ENCODE data around the gene NLGN4Y.

NLGN4Y gene

GRCh38 chrY:14825728-14826127 lies 301.4 kb downstream of the NLGN4Y start:
- TF ChIP-seq, protein P1, sequence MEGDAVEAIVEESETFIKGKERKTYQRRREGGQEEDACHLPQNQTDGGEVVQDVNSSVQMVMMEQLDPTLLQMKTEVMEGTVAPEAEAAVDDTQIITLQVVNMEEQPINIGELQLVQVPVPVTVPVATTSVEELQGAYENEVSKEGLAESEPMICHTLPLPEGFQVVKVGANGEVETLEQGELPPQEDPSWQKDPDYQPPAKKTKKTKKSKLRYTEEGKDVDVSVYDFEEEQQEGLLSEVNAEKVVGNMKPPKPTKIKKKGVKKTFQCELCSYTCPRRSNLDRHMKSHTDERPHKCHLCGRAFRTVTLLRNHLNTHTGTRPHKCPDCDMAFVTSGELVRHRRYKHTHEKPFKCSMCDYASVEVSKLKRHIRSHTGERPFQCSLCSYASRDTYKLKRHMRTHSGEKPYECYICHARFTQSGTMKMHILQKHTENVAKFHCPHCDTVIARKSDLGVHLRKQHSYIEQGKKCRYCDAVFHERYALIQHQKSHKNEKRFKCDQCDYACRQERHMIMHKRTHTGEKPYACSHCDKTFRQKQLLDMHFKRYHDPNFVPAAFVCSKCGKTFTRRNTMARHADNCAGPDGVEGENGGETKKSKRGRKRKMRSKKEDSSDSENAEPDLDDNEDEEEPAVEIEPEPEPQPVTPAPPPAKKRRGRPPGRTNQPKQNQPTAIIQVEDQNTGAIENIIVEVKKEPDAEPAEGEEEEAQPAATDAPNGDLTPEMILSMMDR (IDR thresholded peaks at IDR 0.05; ENCODE audit: low read depth, low read length), result no peak
- no peak for DNase-seq

GRCh38 chrY:14828531-14828930 lies 304.2 kb downstream of the NLGN4Y start:
- H3K9me3 ChIP-seq, result no peaks in the 10 kb centered on the region
- H3K27me3 ChIP-seq, result no peaks in the 10 kb centered on the region
- H3K4me3 ChIP-seq (ENCODE audit: low read depth, low read length), result no peak overlapping the region
- DNase-seq, result no peak
- TF ChIP-seq, protein P1 (IDR thresholded peaks at IDR 0.05; ENCODE audit: low read depth, low read length), result no peak
- no peaks in the 10 kb centered on the region for H3K36me3 ChIP-seq
- H3K4me1 ChIP-seq, result no peaks in the 10 kb centered on the region

More at GRCh38 chrY:14825728-14826127, 301.4 kb downstream of the NLGN4Y start:
- no peaks in the 10 kb centered on the region for H3K4me1 ChIP-seq
- no peaks in the 10 kb centered on the region for H3K27me3 ChIP-seq
- no peak overlapping the region for H3K4me3 ChIP-seq (ENCODE audit: low read depth, low read length)
- no peaks in the 10 kb centered on the region for H3K36me3 ChIP-seq
- H3K9me3 ChIP-seq, result no peaks in the 10 kb centered on the region

- no peaks in the 10 kb centered on the region for H3K4me1 ChIP-seq
- H3K4me3 ChIP-seq (ENCODE audit: low read depth, low read length), result no peak overlapping the region
- DNase-seq, result no peak
- TF ChIP-seq, protein P1 (IDR thresholded peaks at IDR 0.05; ENCODE audit: low read depth, low read length), result no peak
- no peaks in the 10 kb centered on the region for H3K9me3 ChIP-seq
- H3K36me3 ChIP-seq, result no peaks in the 10 kb centered on the region
- no peaks in the 10 kb centered on the region for H3K27me3 ChIP-seq
Measured at GRCh38 chrY:14829366-14829885, 305.1 kb downstream of the NLGN4Y start.

DNA sequence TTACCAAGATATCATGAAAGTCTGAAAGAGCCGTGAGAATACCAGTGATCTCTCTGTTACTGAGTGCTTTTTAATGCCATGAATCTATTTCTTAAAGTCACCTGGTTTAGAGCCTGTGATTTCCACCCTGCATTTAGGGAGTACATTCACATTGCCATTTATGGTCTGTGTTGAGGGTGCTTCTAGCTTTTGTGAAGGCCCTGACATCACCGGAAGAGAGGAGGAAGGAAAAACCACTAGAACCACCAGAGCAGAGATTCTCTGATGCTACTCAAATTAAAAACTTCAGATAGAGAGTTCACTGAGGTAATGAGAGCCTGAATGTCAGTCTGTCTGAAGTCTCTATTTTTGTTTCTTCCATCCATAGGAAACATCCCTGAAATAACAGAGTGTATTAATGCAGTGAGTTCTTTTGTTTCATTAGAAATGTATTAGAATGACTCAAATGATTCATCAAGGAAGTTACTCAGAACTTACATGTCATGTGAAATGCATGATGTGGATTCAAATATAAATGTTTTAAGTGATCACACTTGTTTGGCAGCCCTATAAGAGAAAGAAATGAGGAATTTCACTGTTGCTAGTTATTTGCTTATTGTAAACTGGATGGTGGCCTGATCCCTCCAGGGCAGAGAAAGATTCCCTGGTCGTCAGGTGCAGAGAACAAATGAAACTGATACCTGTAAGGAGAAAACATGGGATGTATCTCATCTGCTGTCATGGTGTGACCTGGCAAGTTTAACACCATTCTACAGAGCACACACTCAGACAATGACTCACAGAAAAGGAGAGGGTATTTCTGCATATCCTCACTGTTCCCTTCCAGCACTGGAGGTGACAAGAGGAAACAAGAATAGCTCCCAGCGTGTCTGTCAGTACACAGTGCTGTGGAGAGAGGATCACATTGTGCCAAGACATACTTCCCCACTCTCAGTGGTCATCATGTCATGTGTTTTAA lies 310.1 kb downstream of the NLGN4Y start:
- Histone ChIP-seq H3K27me3 (no peaks in the 10 kb centered on the region), H3K9me3 (no peaks in the 10 kb centered on the region), H3K4me1 (no peaks in the 10 kb centered on the region), H3K4me3 (ENCODE audit: low read depth, low read length) (no peak overlapping the region), H3K36me3 (no peaks in the 10 kb centered on the region)
- no peak for DNase-seq
- TF ChIP-seq, protein P1 (IDR thresholded peaks at IDR 0.05; ENCODE audit: low read depth, low read length), result no peak

DNA sequence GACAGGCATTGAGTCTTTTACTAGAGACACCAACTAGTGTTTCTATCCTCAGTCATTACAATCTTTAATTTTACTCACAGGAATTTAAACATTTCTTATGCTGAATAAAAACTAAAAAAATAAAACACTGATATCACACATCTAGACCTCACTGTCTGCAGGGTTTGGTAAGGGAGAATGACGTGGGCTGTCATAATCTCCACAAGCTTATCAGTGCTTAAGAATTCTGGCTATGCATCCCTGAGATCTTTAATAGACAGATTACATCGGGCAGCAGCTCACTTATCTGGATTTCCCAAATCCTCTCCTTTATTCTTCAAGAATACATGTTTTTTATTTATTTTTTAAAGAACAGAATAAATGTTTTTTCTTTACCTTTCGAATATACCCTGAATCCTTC lies 313.1 kb downstream of the NLGN4Y start:
- no peak for DNase-seq
- no peak overlapping the region for H3K4me3 ChIP-seq (ENCODE audit: low read depth, low read length)

More for the DNA sequence above, 313.1 kb downstream of the NLGN4Y start:
- Histone ChIP-seq H3K9me3 (no peaks in the 10 kb centered on the region), H3K27me3 (no peaks in the 10 kb centered on the region), H3K4me1 (no peaks in the 10 kb centered on the region), H3K36me3 (no peaks in the 10 kb centered on the region)
- TF ChIP-seq, protein P1 (IDR thresholded peaks at IDR 0.05; ENCODE audit: low read depth, low read length), result no peak
